Kidney epithelial cell (primary cell): ENCODE measurements around the gene NDST1. TPM values are rescaled to one million over a fixed set of nuclear protein-coding genes. Genes with fewer than 3 reads are reported as not detected.
"Not testable (repeated sequence)": the region's sequence is repeated elsewhere in the genome, so short reads cannot be mapped to it uniquely, and the experiment has no call there.

Source experiments
- DNase-seq: peaks from one replicate; pipeline ENCODE4 v3.0.0-alpha.2; 2010; ENCODE audit warnings: low read depth
- H3K27me3 ChIP-seq: 2 replicates; pipeline ENCODE4 v1.6.0; 2011; ENCODE audit warnings: low read length; ENCODE audit not compliant: control insufficient read depth, insufficient read depth
- H3K36me3 ChIP-seq: 2 replicates; pipeline ENCODE4 v1.5.1; 2011; ENCODE audit warnings: low read length; ENCODE audit not compliant: control insufficient read depth, insufficient read depth
- H3K4me3 ChIP-seq: 2 replicates; pipeline ENCODE4 v1.5.1; 2011; ENCODE audit warnings: low read depth, mild to moderate bottlenecking, control low read depth, low read length
- CTCF ChIP-seq: IDR thresholded peaks from 2 replicates; pipeline ENCODE4 v1.5.1; 2011; ENCODE audit warnings: mild to moderate bottlenecking, moderate library complexity, low read length, control low read depth, inconsistent platforms; ENCODE audit not compliant: insufficient read depth, poor library complexity, severe bottlenecking
- total RNA-seq: library from RNA; depleted of rRNA; stranded (reverse); fragments of >200 nt; gene quantifications from 2 replicates; pipeline ENCODE4 v1.2.3, GENCODE V29; 2015

NDST1 gene
- total RNA-seq, 1 donor from 2014 or later = 192 TPM

GRCh38 chr5:150465927-150466326 is 42.0 kb upstream of the NDST1 start:
- no peak for DNase-seq
- no peaks in the 10 kb centered on the region for H3K36me3 ChIP-seq

DNA sequence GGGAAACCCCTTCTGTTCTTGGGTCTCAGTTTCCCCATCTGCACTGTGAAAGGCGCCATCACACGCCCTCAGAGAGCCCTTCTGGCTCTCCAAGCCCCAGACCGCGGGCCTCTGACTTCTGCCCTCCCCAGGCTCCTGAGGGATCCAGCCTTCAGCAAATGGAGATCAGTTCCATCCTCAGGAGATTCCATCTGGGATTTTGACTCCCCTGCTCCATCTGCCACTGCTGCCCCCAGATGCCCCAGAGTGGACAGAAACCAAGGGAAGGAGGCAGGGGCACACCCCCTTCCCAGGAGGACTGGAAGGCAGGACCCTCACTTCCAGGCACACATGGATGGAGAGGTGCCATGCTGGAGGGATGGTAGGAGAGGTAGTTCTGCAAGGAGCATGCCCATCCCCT is 39.7 kb upstream of the NDST1 start:
- TF ChIP-seq CTCF = no peak

More at GRCh38 chr5:150465927-150466326, 42.0 kb upstream of the NDST1 start:
- no peaks in the 10 kb centered on the region for H3K27me3 ChIP-seq
- no peak for TF ChIP-seq CTCF
- H3K4me3 ChIP-seq = no peak overlapping the region

GRCh38 chr5:150469718-150470469 is 38.0 kb upstream of the NDST1 start:
- DNase-seq = peak; percentile 92
- Histone ChIP-seq H3K27me3 (no peaks in the 10 kb centered on the region), H3K36me3 (no peaks in the 10 kb centered on the region), H3K4me3 (no peak overlapping the region)
- TF ChIP-seq CTCF = no peak

More for the DNA sequence above, 39.7 kb upstream of the NDST1 start:
- Histone ChIP-seq H3K27me3 (no peaks in the 10 kb centered on the region), H3K4me3 (no peak overlapping the region), H3K36me3 (no peaks in the 10 kb centered on the region)
- DNase-seq = no peak

DNA sequence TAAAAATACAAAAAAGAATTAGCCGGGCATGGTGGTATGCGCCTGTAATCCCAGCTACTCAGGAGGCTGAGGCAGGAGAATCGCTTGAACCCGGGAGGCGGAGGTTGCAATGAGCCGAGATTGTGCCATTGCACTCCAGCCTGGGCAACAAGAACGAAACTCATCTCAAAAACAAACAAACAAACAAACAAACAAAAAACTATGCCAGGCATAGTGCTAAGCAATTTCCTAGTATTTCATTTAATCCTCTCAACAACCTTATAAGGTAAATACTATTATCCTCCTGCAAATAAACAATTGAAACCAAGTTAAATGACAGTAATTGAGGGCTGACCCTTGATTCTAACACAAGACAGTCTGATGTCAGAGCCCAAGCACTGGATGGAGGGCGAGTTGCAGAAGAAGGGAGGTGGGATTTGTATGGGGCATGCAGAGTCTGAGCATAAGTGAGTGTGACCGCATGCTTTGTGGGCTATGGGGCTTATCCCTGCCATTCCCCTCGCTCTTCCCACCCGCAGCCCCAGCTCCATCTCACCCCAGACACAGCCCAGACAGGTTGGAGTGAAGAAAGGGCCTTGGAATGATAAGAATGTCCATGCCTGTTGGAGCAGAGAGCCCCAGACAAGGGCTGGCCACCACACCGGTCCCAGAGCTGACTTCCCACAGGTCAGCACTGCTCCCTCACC is 34.1 kb upstream of the NDST1 start:
- Histone ChIP-seq H3K27me3 (no peaks in the 10 kb centered on the region), H3K36me3 (no peaks in the 10 kb centered on the region), H3K4me3 (no peak overlapping the region)
- DNase-seq = peak; percentile 96
- TF ChIP-seq CTCF = no peak

GRCh38 chr5:150476568-150476967 is 31.4 kb upstream of the NDST1 start:
- not testable (repeated sequence) for H3K4me3 ChIP-seq, DNase-seq, H3K36me3 ChIP-seq, H3K27me3 ChIP-seq

DNA sequence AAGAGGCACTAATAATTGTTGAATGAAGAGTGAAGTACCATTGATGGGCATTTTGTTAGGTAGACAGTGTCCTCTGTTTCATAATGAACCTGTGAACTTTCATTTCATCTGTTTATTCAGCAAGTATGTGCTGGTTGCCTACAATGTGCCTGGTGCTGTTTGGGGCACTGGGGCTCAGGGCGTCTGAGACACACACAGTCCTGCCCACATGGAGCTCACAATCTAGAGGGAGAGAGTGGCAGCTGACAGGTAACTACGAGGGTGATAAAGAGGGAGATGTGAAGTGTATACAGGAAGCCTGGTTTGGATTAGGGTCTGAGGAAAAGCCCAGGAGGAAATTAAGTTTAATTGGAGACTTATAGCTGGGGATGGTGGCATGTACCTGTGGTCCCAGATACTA is 28.5 kb upstream of the NDST1 start:
- DNase-seq = no peak
- Histone ChIP-seq H3K27me3 (no peaks in the 10 kb centered on the region), H3K36me3 (no peaks in the 10 kb centered on the region), H3K4me3 (no peak overlapping the region)
- no peak for TF ChIP-seq CTCF
